Esophagus muscularis mucosa (tissue), 4 donors: ENCODE measurements around the gene BZW2. TPM values are rescaled to one million over a fixed set of nuclear protein-coding genes. Genes with fewer than 3 reads are reported as not detected.
A peak's percentile ranks its signal among the peaks of the same experiment; 100 is the strongest.

ENCODE experiments used
- DNase-seq: peaks from one replicate; pipeline ENCODE4 v3.0.0-alpha.2; 2017; ENCODE audit errors: extremely low spot score
- H3K27ac ChIP-seq, 4 donors: fragments of 200-600 bp; sonication (generic); replicated peaks in 1 of 4; 1 replicate in 3 of 4; 2 replicates in 1 of 4; pipeline ENCODE4 v1.5.1; 2016 to 2019; ENCODE audit warnings: mild to moderate bottlenecking in 1 of 4
- H3K27me3 ChIP-seq, 4 donors: fragments of 200-600 bp; sonication (generic); one replicate each; pipeline versions ENCODE4 v1.5.1 to v1.6.0; 2016 to 2019
- H3K36me3 ChIP-seq, 4 donors: fragments of 200-600 bp; sonication (generic); one replicate each; pipeline ENCODE4 v1.5.1; 2016 to 2019
- H3K4me1 ChIP-seq, 4 donors: fragments of 200-600 bp; sonication (generic); one replicate each; pipeline ENCODE4 v1.5.1; 2016 to 2019
- H3K4me3 ChIP-seq, 4 donors: fragments of 200-600 bp; sonication (generic); 1 replicate in 2 of 4; 2 replicates in 2 of 4; pipeline ENCODE4 v1.5.1; 2016 to 2019; ENCODE audit warnings: mild to moderate bottlenecking in 4 of 4, moderate library complexity in 1 of 4
- H3K9me3 ChIP-seq, 4 donors: fragments of 200-600 bp; sonication (generic); 1 replicate in 3 of 4; 2 replicates in 1 of 4; pipeline ENCODE4 v1.5.1; 2016 to 2019
- EP300 ChIP-seq: sonication (generic); formaldehyde crosslinking; IDR thresholded peaks from one replicate; pipeline ENCODE4 v1.6.1; 2017; ENCODE audit warnings: antibody characterized with exemption
- POLR2A ChIP-seq: fragments of 450-650 bp; IDR thresholded peaks from one replicate; pipeline ENCODE4 v1.6.1; 2017; ENCODE audit warnings: antibody characterized with exemption, moderate library complexity, mild to moderate bottlenecking, low read depth
- POLR2AphosphoS5 ChIP-seq, 2 donors: sonication (generic); formaldehyde crosslinking; IDR thresholded peaks; one replicate each; pipeline ENCODE4 v1.6.1; 2017; ENCODE audit warnings: antibody characterized with exemption in 2 of 2
- WGBS: methylation state at CpG from one replicate; pipeline ENCODE4 v1.1.5; 2018; 5-methylcytosine and 5-hydroxymethylcytosine counted together
- intact Hi-C: fragments of 100-400 bp; cut with DNase I; formaldehyde crosslinking; loops from one replicate; pipeline ENCODE4 v1.15.1; 2023
- total RNA-seq, 4 donors: library from RNA; depleted of rRNA; stranded (reverse); fragments of >200 nt; gene quantifications; one replicate each; pipeline versions ENCODE4 v1.1.0 to v1.2.1, GENCODE V29; 2016
- TF ChIP-seq, protein P1 (sequence below), 3 experiments: fragments of 200-600 bp in 2 of 3; fragments of 450-650 bp in 1 of 3; sonication (generic) in 2 of 3; IDR thresholded peaks; one replicate each; pipeline ENCODE4 v1.5.1; 2017 to 2019; ENCODE audit warnings: antibody characterized with exemption in 3 of 3, mild to moderate bottlenecking in 2 of 3, moderate library complexity in 1 of 3

The BZW2 gene
- 10 to 100 TPM; 48.1 to 73.9 (median 62.4) TPM for total RNA-seq

DNA sequence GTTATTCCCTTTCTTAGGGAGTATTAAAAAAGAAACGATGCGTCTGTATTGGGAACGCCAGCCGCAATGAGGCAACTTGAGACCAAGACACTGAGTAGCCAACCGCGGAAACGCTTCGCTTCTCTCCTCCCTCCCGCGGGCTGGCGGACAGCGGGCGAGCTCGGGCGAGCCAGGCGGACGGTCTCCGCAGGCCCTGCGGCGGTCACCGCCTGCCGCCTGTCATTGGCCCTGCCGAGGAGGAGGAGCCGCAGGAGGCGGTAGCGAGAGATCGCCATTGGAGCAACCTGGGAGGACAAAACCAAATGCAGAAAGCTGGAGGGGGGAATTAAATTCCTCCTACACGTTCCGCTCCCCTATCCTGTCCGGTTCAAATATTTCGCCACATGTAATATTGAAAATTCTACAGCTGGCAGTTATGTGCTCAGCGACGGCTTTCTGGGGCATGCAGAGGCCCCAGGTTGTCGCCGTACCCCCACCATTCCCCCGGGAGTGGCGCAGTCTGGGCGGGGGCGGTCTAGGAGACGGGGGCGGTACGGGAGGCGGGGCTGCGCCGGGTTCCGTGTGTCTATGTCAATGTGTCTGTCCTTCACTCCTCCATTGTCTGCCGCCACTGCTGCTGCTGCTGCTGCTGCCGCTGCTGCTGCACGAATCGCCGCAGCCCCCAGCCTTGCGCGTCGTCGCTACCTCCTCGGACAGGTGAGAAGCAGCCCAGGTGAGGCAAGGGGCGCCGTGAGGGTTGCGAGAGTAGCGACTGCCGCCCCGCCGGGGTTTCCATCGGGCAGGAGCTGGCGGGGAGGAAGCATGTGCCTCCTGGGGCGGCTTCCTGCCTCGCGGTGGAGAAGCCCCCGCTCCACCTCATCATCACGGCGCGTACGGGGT lies at the start of gene BZW2, which contains the start of gene ANKMY2:
TSS of gene BZW2 (plus strand) at position 589 of the 879 bp plus-strand sequence. CDS start 19,263 bp downstream, outside the sequence.
TSS of gene ANKMY2 (minus strand) at position 162 of the 879 bp plus-strand sequence. CDS start 181 bp downstream, outside the sequence.
- intact Hi-C loops = no loop called here
- Histone ChIP-seq H3K27ac (peak within 1 kb of the TSS; percentile 90 to 94 (median 92)), H3K4me3 (peak within 1 kb of the TSS; percentile 72 to 93 (median 84)), H3K9me3 (no peaks in the 10 kb centered on the region), H3K27me3 (no peaks in the 10 kb centered on the region), H3K4me1 (peaks cover 29 to 78% (median 74%) of the 10 kb centered on the region in 4 donors), H3K36me3 (no peaks in the 10 kb centered on the region)
- TF ChIP-seq POLR2A (peak; percentile 89), POLR2AphosphoS5 (IDR thresholded peaks at IDR 0.05) (peak; percentile 89 to 99), EP300 (no peak)
- TF ChIP-seq, protein P1, sequence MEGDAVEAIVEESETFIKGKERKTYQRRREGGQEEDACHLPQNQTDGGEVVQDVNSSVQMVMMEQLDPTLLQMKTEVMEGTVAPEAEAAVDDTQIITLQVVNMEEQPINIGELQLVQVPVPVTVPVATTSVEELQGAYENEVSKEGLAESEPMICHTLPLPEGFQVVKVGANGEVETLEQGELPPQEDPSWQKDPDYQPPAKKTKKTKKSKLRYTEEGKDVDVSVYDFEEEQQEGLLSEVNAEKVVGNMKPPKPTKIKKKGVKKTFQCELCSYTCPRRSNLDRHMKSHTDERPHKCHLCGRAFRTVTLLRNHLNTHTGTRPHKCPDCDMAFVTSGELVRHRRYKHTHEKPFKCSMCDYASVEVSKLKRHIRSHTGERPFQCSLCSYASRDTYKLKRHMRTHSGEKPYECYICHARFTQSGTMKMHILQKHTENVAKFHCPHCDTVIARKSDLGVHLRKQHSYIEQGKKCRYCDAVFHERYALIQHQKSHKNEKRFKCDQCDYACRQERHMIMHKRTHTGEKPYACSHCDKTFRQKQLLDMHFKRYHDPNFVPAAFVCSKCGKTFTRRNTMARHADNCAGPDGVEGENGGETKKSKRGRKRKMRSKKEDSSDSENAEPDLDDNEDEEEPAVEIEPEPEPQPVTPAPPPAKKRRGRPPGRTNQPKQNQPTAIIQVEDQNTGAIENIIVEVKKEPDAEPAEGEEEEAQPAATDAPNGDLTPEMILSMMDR (IDR thresholded peaks at IDR 0.05) = no peak
- under 1% methylated on average over 51 of the region's 73 CpGs for WGBS
- DNase-seq = peak; percentile 98

DNA sequence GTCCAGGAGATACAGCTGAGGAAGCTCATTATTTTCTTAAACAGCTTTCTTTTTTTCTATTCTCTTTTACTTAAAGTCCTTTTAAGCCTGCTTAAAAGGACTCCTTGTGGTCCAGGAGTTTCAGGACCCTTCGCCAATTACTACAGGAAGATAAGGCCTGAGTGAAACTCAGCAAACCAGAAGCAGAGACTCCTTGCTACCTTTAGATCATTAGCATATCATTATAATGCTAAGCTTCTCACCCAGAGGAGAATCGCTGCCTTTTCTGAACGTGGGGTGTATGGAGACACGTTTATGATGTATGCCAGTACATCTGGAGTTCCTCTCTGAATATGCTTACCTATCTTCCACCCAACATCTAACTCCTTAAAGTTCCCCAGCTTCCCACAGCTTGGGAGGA lies 48.0 kb upstream of the BZW2 start:
- no peak for DNase-seq
- WGBS = 63% methylated on average over 4 of the region's 4 CpGs
- Histone ChIP-seq H3K9me3 (no peaks in the 10 kb centered on the region), H3K27me3 (no peaks in the 10 kb centered on the region), H3K27ac (no peak overlapping the region), H3K36me3 (peaks cover 10 to 47% (median 44%) of the 10 kb centered on the region in 4 donors), H3K4me3 (no peak overlapping the region), H3K4me1 (no peaks in the 10 kb centered on the region)
- intact Hi-C loops = no loop called here
- TF ChIP-seq, protein P1 (IDR thresholded peaks at IDR 0.05) = no peak
- no peak for TF ChIP-seq EP300

DNA sequence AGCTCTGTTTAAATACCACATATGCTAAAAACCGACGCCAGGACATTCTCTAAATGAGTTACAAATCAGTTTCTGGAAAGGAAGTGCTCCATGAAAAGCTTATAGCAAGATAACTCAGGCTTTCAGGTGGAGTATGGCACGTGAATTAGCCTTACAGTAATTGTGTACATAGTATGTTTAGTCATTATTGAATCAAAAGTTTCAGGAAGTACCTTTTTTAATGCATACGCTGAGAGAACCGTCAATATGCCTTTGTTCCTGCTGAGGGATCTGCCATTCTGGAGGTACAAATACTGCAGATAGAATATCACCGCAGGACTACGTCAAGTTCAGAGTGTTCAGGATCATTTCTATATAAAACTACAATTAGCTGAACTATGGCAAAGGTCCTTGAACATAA lies 46.1 kb upstream of the BZW2 start:
- no peak for TF ChIP-seq POLR2A
- TF ChIP-seq, protein P1 (IDR thresholded peaks at IDR 0.05) = no peak
- no peak for TF ChIP-seq EP300
- DNase-seq = no peak
- no peak overlapping the region for H3K27ac ChIP-seq
- intact Hi-C loops = no loop called here
- no peaks in the 10 kb centered on the region for H3K9me3 ChIP-seq
- no peak overlapping the region for H3K4me3 ChIP-seq
- no peaks in the 10 kb centered on the region for H3K27me3 ChIP-seq
- no peaks in the 10 kb centered on the region for H3K4me1 ChIP-seq
- peaks cover 16 to 65% (median 61%) of the 10 kb centered on the region in 4 donors for H3K36me3 ChIP-seq
- WGBS = 88% methylated on average over 7 of the region's 7 CpGs

DNA sequence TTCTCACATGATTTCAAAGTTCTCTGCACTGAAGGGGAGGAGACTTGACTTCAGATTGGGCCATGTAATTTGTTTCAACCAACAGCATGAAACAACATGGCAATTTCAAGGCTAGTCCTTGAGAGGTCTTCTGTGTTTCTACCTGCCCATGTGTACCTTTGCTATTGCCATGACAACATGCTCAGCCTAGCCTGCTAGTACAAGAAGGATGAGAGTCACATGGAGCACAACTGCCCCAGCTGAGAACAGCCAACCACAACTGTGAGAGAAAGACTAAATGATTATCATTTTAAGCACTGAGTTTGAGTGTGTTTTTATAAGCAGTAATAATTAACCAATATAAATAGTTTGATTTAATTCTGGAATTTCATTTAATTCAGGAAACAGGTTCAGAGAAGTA lies 42.3 kb upstream of the BZW2 start:
- no peak for DNase-seq
- Histone ChIP-seq H3K27ac (no peak overlapping the region), H3K36me3 (peaks cover 34 to 95% (median 79%) of the 10 kb centered on the region in 4 donors), H3K9me3 (no peaks in the 10 kb centered on the region), H3K4me3 (no peak overlapping the region), H3K4me1 (no peaks in the 10 kb centered on the region), H3K27me3 (no peaks in the 10 kb centered on the region)
- TF ChIP-seq EP300 = no peak
- no peak for TF ChIP-seq POLR2A
- TF ChIP-seq, protein P1 (IDR thresholded peaks at IDR 0.05) = no peak
- TF ChIP-seq POLR2AphosphoS5 (IDR thresholded peaks at IDR 0.05) = no peak
- intact Hi-C loops = no loop called here
